ENCODE measurements around the gene NOPCHAP1.

NOPCHAP1 gene

GRCh38 chr12:105025890-105026289 lies 39.8 kb downstream of the NOPCHAP1 start:
- peaks cover 26% of the 10 kb centered on the region for H3K4me1 ChIP-seq (ENCODE audit: insufficient read depth, low read length)
- H3K27ac ChIP-seq (ENCODE audit: low read depth, low read length) = no peak overlapping the region
- no peak overlapping the region for H3K4me3 ChIP-seq (ENCODE audit: low read depth in 1 of 2, low read length in 2 of 2)
- H3K9ac ChIP-seq (ENCODE audit: low read length) = no peak overlapping the region
- H3K9me3 ChIP-seq (ENCODE audit: low read length) = no peaks in the 10 kb centered on the region
- no peaks in the 10 kb centered on the region for H3K27me3 ChIP-seq (ENCODE audit: control insufficient read depth in 1 of 2, insufficient read depth in 2 of 2, low read length in 2 of 2)
- H3K36me3 ChIP-seq (ENCODE audit: insufficient read depth, low read length) = no peaks in the 10 kb centered on the region

GRCh38 chr12:105026411-105026810 lies 40.3 kb downstream of the NOPCHAP1 start:
- Histone ChIP-seq H3K9ac (ENCODE audit: low read length) (no peak overlapping the region), H3K9me3 (ENCODE audit: low read length) (no peaks in the 10 kb centered on the region), H3K27me3 (ENCODE audit: control insufficient read depth in 1 of 2, insufficient read depth in 2 of 2, low read length in 2 of 2) (no peaks in the 10 kb centered on the region), H3K27ac (ENCODE audit: low read depth, low read length) (no peak overlapping the region), H3K4me1 (ENCODE audit: insufficient read depth, low read length) (peaks cover 26% of the 10 kb centered on the region), H3K4me3 (ENCODE audit: low read depth in 1 of 2, low read length in 2 of 2) (no peak overlapping the region), H3K36me3 (ENCODE audit: insufficient read depth, low read length) (no peaks in the 10 kb centered on the region)

DNA sequence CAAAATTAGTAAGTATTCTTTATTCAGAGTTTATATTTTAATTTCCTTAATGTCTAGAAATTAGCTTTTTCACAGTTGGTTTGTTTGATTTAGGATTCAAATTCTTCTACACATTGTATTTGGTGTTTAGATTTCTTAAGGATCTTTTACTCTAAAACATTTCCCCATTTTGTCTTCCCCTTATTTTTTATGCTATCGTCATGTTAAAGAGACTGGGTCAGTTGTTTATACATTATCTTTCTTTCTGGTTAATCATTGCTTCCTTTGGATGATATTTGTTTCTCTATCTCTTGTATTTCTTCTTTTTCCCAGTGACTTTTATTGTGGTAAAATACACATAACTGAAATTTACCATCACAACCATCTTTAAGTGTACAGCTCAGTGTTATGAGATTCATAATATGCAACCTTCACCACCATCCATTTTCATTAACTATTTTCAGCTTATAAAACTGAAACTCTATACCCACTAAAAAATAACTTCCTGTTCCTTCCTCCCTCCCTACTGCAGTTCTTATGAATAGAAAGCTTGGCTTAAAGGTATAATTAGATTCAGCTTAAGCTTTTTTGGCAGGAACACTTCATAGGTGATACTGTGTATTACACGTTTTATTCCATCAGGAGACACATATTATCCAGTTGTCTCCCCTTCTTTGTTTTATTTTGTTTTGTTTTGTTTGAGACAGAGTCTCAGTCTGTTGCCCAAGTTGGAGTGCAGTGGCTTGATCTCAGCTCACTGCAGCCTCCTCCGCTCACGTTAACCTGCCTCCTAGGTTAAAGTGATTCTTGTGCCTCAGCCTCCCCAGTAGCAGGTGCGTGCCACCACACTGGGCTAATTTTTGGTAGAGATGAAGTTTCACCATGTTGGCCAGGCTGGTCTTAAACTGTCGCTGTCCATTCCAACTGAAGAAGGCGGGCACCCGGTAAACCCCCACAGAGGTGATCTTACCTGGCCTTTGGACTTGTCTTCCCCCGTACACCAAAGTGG lies 45.0 kb downstream of the NOPCHAP1 start:
- H3K27ac ChIP-seq (ENCODE audit: low read depth, low read length) = no peak overlapping the region
- no peaks in the 10 kb centered on the region for H3K27me3 ChIP-seq (ENCODE audit: control insufficient read depth in 1 of 2, insufficient read depth in 2 of 2, low read length in 2 of 2)
- H3K9ac ChIP-seq (ENCODE audit: low read length) = no peak overlapping the region

GRCh38 chr12:105032703-105033357 lies 46.7 kb downstream of the NOPCHAP1 start:
- Histone ChIP-seq H3K36me3 (ENCODE audit: insufficient read depth, low read length) (no peaks in the 10 kb centered on the region), H3K27ac (ENCODE audit: low read depth, low read length) (no peak overlapping the region), H3K27me3 (ENCODE audit: control insufficient read depth in 1 of 2, insufficient read depth in 2 of 2, low read length in 2 of 2) (no peaks in the 10 kb centered on the region), H3K9ac (ENCODE audit: low read length) (no peak overlapping the region), H3K4me1 (ENCODE audit: insufficient read depth, low read length) (peaks cover 5% of the 10 kb centered on the region), H3K9me3 (ENCODE audit: low read length) (no peaks in the 10 kb centered on the region), H3K4me3 (ENCODE audit: low read depth in 1 of 2, low read length in 2 of 2) (no peak overlapping the region)

More for the DNA sequence above, 45.0 kb downstream of the NOPCHAP1 start:
- Histone ChIP-seq H3K4me3 (ENCODE audit: low read depth in 1 of 2, low read length in 2 of 2) (no peak overlapping the region), H3K9me3 (ENCODE audit: low read length) (no peaks in the 10 kb centered on the region), H3K4me1 (ENCODE audit: insufficient read depth, low read length) (peaks cover 8% of the 10 kb centered on the region), H3K36me3 (ENCODE audit: insufficient read depth, low read length) (no peaks in the 10 kb centered on the region)

DNA sequence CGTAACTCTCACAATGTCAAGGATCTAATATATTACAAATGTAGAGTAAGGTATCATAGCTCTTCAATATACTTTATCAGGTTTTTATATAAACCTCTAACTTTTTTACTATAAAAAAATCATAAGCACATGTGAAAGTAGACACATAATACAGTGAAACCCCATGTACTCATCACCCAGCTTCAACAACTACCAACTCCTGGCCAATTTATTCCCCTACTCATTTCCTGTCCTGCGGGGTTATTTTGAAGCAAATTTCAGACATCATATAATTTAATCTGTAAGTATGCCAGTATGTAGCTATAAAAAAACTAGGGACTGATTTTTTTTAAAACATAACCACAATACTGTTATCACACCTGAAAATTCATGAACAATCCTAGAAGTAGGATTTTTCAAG lies 47.7 kb downstream of the NOPCHAP1 start:
- H3K27ac ChIP-seq (ENCODE audit: low read depth, low read length) = no peak overlapping the region
- no peak overlapping the region for H3K4me3 ChIP-seq (ENCODE audit: low read depth in 1 of 2, low read length in 2 of 2)
- no peaks in the 10 kb centered on the region for H3K4me1 ChIP-seq (ENCODE audit: insufficient read depth, low read length)
- H3K27me3 ChIP-seq (ENCODE audit: control insufficient read depth in 1 of 2, insufficient read depth in 2 of 2, low read length in 2 of 2) = no peaks in the 10 kb centered on the region
- no peaks in the 10 kb centered on the region for H3K36me3 ChIP-seq (ENCODE audit: insufficient read depth, low read length)
- no peak overlapping the region for H3K9ac ChIP-seq (ENCODE audit: low read length)
- H3K9me3 ChIP-seq (ENCODE audit: low read length) = no peaks in the 10 kb centered on the region

All from muscle layer of colon (tissue), 2 donors.